ENCODE results near the gene DNTT. TPM values are rescaled to one million over a fixed set of nuclear protein-coding genes. Genes with fewer than 3 reads are reported as not detected.

The DNTT gene
- polyA plus RNA-seq, 1 donor from 2014 or later = not detected

DNA sequence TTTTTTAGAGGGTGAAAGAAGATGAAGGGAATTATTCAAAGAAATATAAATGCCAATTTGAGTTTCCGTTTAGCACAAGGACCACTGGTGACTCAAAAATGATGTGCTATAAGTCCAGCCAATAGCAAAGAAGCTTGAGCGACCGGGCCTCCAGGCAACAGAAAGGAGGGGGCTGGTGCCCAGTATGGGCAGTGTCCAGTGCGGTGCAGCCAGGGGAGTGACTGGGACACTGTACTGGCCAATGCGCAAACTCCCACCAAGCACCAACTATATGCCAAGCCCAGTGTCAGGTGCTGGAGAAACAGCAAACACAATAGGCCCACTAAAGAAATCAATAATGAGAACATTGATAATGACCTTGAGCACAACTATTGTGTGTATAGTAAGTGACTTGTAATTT, 64.7 kb downstream of the DNTT start:
- no peaks in the 10 kb centered on the region for H3K9me2 ChIP-seq (ENCODE audit: insufficient read depth, low read length)
- TF ChIP-seq POLR2AphosphoS5 (IDR thresholded peaks at IDR 0.05) = no peak
- TF ChIP-seq, protein P1, sequence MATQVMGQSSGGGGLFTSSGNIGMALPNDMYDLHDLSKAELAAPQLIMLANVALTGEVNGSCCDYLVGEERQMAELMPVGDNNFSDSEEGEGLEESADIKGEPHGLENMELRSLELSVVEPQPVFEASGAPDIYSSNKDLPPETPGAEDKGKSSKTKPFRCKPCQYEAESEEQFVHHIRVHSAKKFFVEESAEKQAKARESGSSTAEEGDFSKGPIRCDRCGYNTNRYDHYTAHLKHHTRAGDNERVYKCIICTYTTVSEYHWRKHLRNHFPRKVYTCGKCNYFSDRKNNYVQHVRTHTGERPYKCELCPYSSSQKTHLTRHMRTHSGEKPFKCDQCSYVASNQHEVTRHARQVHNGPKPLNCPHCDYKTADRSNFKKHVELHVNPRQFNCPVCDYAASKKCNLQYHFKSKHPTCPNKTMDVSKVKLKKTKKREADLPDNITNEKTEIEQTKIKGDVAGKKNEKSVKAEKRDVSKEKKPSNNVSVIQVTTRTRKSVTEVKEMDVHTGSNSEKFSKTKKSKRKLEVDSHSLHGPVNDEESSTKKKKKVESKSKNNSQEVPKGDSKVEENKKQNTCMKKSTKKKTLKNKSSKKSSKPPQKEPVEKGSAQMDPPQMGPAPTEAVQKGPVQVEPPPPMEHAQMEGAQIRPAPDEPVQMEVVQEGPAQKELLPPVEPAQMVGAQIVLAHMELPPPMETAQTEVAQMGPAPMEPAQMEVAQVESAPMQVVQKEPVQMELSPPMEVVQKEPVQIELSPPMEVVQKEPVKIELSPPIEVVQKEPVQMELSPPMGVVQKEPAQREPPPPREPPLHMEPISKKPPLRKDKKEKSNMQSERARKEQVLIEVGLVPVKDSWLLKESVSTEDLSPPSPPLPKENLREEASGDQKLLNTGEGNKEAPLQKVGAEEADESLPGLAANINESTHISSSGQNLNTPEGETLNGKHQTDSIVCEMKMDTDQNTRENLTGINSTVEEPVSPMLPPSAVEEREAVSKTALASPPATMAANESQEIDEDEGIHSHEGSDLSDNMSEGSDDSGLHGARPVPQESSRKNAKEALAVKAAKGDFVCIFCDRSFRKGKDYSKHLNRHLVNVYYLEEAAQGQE (IDR thresholded peaks at IDR 0.05; ENCODE audit: borderline replicate concordance) = no peak
- no peak for TF ChIP-seq MXI1 (conservative IDR thresholded peaks at IDR 0.05; ENCODE audit: poor library complexity, severe bottlenecking)
- H3K27me3 ChIP-seq (ENCODE audit: insufficient read depth, low read depth, low read length) = no peaks in the 10 kb centered on the region

DNA sequence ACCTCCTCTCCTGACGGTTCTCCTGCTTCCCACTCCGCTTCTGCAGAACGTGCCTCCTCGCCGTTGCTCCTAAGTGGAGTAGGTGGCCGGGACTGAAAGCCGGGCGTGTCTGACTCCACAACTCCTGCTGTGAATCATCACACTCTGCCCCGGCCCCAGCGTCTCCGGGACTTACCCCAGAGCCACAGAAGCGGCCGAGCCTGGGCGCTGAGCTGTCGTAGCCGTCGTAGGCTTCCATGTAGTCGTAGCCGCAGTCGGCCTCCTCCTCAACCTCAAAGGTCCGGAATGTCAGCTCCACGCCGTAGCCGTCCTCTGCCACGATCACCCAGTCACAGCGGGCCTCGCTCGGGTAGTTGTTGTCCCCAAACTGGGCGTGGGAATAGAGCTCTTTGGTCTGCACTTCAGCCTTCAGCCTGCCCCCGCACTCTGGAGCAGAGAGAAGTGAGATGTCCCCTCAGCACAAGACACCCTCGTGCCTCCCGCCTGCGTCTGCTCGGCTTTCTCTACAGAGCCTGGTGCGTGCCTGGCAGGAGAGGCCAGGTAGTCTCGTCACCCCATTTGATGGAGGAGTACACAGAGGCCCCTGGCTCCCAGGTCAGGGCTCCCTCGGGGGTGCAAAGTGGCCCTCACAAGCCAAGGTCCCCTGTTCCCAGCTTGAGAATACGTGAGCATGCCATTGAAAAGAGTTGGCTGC, 65.8 kb downstream of the DNTT start:
- H3K27ac ChIP-seq (ENCODE audit: low read length) = no peak overlapping the region
- H3K9ac ChIP-seq (ENCODE audit: low read length) = no peak overlapping the region
- no peaks in the 10 kb centered on the region for H3K9me2 ChIP-seq (ENCODE audit: insufficient read depth, low read length)
- no peaks in the 10 kb centered on the region for H3K9me3 ChIP-seq (ENCODE audit: low read length)
- no peaks in the 10 kb centered on the region for H3K27me3 ChIP-seq (ENCODE audit: insufficient read depth, low read depth, low read length)
- no peaks in the 10 kb centered on the region for H3F3A ChIP-seq (ENCODE audit: insufficient read depth, low read length, poor library complexity, severe bottlenecking)
- H3K36me3 ChIP-seq (ENCODE audit: insufficient read depth, low read length) = no peaks in the 10 kb centered on the region
- no peak overlapping the region for H3K4me3 ChIP-seq (ENCODE audit: low read length)
- H3K4me2 ChIP-seq (ENCODE audit: low read length) = no peak overlapping the region
- TF ChIP-seq, protein P2, sequence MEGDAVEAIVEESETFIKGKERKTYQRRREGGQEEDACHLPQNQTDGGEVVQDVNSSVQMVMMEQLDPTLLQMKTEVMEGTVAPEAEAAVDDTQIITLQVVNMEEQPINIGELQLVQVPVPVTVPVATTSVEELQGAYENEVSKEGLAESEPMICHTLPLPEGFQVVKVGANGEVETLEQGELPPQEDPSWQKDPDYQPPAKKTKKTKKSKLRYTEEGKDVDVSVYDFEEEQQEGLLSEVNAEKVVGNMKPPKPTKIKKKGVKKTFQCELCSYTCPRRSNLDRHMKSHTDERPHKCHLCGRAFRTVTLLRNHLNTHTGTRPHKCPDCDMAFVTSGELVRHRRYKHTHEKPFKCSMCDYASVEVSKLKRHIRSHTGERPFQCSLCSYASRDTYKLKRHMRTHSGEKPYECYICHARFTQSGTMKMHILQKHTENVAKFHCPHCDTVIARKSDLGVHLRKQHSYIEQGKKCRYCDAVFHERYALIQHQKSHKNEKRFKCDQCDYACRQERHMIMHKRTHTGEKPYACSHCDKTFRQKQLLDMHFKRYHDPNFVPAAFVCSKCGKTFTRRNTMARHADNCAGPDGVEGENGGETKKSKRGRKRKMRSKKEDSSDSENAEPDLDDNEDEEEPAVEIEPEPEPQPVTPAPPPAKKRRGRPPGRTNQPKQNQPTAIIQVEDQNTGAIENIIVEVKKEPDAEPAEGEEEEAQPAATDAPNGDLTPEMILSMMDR (IDR thresholded peaks at IDR 0.05; ENCODE audit: poor library complexity, severe bottlenecking) = no peak
- TF ChIP-seq EP300 (conservative IDR thresholded peaks at IDR 0.05; ENCODE audit: poor library complexity, severe bottlenecking) = no peak
- TF ChIP-seq, protein P1 (IDR thresholded peaks at IDR 0.05; ENCODE audit: borderline replicate concordance) = no peak
- TF ChIP-seq RAD21 (conservative IDR thresholded peaks at IDR 0.05) = no peak
- TF ChIP-seq EZH2 (IDR thresholded peaks at IDR 0.05; ENCODE audit: borderline replicate concordance, insufficient read depth, low read length, poor library complexity, severe bottlenecking) = no peak
- TF ChIP-seq MXI1 (conservative IDR thresholded peaks at IDR 0.05; ENCODE audit: poor library complexity, severe bottlenecking) = no peak
- TF ChIP-seq TAF1 (IDR thresholded peaks at IDR 0.05; ENCODE audit: low read depth) = no peak
- no peak for TF ChIP-seq POLR2AphosphoS5 (IDR thresholded peaks at IDR 0.05)
- no peak for TF ChIP-seq SMC3 (conservative IDR thresholded peaks at IDR 0.05; ENCODE audit: poor library complexity)
- no peaks in the 10 kb centered on the region for H3K79me2 ChIP-seq (replicated peaks; ENCODE audit: insufficient read depth, low read length)
- H2AFZ ChIP-seq (ENCODE audit: low read depth, low read length) = no peak overlapping the region
- H4K20me1 ChIP-seq (ENCODE audit: insufficient read depth) = no peaks in the 10 kb centered on the region

More for the DNA sequence above, 64.7 kb downstream of the DNTT start:
- Histone ChIP-seq H3K4me2 (ENCODE audit: low read length) (no peak overlapping the region), H3K9ac (ENCODE audit: low read length) (no peak overlapping the region), H3F3A (ENCODE audit: insufficient read depth, low read length, poor library complexity, severe bottlenecking) (no peaks in the 10 kb centered on the region), H3K4me3 (ENCODE audit: low read length) (no peak overlapping the region), H3K9me3 (ENCODE audit: low read length) (no peaks in the 10 kb centered on the region), H3K36me3 (ENCODE audit: insufficient read depth, low read length) (no peaks in the 10 kb centered on the region), H2AFZ (ENCODE audit: low read depth, low read length) (no peak overlapping the region), H4K20me1 (ENCODE audit: insufficient read depth) (no peaks in the 10 kb centered on the region), H3K79me2 (replicated peaks; ENCODE audit: insufficient read depth, low read length) (no peaks in the 10 kb centered on the region), H3K27ac (ENCODE audit: low read length) (no peak overlapping the region)
